T47D (cell line): ENCODE measurements around the gene IMP4.
"Not testable (repeated sequence)": the region's sequence is repeated elsewhere in the genome, so short reads cannot be mapped to it uniquely, and the experiment has no call there.

Experiments used
- DNase-seq, 2 experiments: peaks; one replicate each; pipeline versions ENCODE4 v3.0.0 to v3.0.0-alpha.2; 2011 to 2012; ENCODE audit warnings: low read depth in 1 of 2, low spot score in 1 of 2
- JUND ChIP-seq: IDR thresholded peaks from 2 replicates; pipeline ENCODE4 v1.6.1; 2012; ENCODE audit warnings: low read depth
- in situ Hi-C: cut with HindIII; loops from 2 replicates; pipeline ENCODE4 v1.10.0; 2016; ENCODE audit warnings: low sequenced_read_pairs, low pct_unique_long_range_greater_than_20kb

The IMP4 gene

DNA sequence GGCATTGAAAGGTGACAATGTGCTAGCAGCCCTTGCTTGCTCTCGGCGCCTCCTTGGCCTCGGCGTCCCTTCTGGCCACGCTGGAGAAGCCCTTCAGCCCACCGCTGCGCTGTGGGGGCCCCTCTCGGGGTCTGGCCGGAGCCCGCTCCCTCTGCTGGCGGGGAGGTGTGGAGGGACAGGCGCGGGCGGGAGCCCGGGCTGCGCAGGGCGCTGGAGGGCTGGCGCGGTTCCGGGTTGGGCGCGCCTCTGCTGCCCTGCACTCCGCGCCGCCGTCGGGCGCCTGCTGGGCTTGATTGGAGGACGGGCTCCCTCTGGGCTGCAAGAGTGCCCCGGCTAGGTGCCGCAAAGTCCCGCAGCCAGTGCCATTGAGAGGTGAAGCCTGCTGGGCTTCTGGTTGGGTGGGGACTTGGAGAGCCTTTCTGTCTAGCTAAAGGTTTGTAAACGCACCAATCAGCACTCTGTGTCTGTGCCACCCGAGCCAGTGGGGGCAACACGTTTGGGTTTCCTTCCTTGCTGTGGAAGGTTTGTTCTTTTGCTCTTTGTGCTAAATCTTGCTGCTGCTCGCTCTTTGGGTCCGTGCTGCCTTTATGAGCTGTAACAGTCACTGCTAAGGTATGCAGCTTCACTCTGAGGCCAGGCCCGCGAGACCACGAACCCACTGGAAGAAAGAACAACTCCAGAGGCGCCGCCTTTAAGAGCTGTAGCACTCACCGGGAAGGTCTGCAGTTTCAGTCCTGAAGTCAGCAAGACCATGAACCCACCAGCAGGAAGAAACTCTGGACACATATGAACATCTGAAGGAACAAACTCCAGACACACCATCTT, 14.8 kb upstream of the IMP4 start:
- no peak for DNase-seq
- in situ Hi-C loops, result no loop called here
- no peak for TF ChIP-seq JUND

DNA sequence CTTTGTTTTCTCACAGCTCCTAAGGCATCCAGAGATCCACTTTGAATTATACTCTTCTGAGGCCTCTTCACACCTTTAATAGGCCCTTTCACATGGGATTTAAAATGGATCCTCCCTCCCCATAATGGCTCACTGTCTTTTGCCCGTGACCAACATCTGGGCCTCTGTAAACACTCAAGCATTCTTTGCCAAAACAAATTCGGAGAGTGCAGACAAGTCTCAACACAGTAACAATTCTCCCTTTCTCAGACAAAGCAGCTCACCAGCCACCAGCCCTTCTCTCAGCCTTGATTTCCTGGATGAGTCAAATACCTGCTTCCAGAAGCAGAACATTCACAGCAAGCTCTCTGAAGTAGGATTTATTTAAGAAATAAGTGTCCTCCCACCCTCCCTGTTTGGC, 14.0 kb upstream of the IMP4 start:
- TF ChIP-seq JUND, result no peak
- peak in 1 of 2 experiments; percentile 10 for DNase-seq
- in situ Hi-C loops, result no loop called here

DNA sequence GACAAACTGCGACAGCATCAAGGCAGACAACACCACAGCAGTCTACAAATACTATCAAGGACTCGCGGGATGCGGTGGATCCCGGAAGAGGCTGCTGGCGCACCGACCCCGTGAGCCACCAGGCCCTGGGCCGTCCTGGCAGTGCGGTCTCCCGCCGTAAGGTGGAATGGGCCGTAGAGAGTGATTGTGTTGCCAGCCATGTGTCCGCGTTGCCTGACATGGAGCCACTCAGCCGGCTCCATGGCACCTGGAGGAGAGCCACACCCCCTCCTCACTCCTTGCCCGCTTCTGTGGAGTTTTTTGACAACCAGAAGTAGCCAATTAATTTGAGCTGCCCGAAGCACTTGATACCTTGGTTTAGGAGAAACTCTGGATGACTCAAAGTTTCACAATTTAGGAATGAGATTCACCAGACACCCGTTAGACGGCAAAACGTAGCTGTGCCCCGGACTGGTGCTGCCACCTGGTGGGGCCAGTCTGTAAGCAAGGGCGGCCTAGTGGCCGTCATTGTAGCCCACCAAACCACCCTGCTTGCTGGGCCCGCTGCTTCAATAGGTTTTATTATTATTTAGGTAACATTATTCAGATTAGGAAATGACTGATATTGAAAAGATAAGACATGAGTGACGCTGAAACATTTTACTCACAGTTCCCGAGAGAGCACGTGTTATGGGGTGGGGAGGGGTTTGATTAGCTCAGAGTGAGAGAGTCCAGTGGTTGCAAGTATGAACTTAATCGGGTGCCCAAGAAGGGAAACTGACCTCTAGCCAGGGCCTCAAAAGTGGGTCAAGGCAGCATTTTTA, 10.2 kb upstream of the IMP4 start:
- in situ Hi-C loops, result no loop called here
- peak; percentile 66 to 71 for DNase-seq
- no peak for TF ChIP-seq JUND

DNA sequence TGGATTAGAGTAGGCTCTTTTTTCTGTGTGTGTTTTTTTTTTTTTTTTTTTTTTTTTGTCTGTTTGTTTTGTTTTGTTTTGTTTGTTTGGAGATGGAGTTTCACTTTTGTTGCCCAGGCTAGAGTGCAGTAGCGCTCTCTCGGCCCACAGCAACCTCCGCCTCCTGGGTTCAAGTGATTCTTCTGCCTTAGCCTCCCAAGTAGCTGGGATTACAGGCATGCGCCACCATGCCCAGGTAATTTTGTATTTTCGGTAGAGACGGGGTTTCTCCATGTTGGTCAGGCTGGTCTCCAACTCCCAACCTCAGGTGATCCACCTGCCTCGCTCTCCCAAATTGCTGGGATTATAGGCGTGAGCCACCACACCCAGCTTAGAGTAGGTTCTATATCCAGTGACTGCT, 9.4 kb upstream of the IMP4 start:
- DNase-seq, in situ Hi-C loops: not testable (repeated sequence)

DNA sequence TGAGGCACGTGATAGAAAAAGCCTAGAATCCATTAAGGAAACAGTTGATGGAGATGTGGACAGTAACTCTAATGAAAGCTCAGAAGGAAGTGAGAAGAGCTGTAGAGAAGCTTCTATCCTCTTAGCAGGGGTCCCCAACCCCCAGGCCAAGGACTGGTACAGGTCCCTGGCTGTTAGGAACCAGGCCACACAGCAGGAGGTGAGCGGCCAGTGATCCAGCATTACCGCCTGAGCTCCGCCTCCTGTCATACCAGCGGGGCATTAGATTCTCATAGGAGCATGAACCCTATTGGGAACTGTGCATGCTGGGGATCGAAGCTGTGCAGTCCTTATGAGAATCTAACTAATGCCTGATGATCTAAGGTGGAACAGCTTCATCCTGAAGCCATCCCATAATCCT, 8.7 kb upstream of the IMP4 start:
- in situ Hi-C loops, result no loop called here
- no peak for TF ChIP-seq JUND
- DNase-seq, result no peak

DNA sequence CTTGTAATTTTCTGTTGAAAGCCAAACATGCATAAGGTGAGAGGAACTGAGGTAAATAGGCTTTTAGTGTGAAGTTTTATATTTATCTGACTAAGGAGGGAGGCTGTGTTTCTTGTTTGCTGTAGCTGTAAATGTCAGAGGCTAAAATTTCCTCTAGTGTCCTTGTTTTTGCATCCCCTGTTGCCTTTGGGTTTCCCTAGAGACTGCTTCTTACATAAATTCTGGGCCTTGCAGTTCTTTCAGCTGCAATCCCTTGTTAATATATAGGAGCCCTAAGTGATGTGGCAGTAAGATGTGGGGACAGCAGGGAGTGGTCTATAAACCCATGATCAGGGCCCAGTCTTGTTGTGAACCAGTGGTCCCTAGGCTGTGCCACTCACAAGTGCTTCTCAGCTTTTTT, 7.5 kb upstream of the IMP4 start:
- in situ Hi-C loops, result no loop called here
- no peak for DNase-seq
- no peak for TF ChIP-seq JUND

DNA sequence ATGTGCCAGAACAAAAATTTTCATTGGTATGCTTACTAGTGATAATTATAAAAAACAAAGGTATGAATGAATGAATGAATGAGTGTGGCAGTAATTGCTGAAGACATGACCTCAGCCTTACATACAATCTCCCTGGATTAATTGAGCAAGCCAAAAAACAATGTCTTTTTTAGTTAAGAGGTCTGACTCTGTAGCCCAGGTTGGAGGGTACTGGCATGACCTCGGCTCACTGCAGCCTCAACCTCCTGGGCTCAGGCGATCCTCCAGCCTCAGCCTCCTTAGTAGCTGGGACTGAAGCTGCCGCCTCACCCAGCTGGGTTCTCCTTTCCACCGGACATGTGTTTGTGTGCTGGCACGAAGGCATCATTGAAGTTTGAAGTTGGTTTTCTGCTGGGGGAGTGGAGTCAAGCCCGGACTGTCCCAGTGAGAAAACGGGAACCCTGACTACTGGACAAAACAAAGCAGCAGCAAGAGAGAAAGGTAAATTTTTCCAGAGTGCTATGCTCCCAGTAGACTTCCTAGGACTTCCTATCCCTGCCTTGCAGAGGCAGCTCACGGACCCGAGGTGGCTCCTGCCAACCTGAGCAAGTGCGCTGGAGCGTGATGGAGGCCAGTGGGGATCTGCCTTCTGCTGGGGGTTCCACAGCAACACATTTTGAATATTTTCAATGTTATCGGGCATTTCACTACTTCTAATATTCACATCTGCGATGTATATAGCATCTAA, 6.4 kb upstream of the IMP4 start:
- in situ Hi-C loops, result no loop called here
- no peak for DNase-seq
- TF ChIP-seq JUND, result no peak

DNA sequence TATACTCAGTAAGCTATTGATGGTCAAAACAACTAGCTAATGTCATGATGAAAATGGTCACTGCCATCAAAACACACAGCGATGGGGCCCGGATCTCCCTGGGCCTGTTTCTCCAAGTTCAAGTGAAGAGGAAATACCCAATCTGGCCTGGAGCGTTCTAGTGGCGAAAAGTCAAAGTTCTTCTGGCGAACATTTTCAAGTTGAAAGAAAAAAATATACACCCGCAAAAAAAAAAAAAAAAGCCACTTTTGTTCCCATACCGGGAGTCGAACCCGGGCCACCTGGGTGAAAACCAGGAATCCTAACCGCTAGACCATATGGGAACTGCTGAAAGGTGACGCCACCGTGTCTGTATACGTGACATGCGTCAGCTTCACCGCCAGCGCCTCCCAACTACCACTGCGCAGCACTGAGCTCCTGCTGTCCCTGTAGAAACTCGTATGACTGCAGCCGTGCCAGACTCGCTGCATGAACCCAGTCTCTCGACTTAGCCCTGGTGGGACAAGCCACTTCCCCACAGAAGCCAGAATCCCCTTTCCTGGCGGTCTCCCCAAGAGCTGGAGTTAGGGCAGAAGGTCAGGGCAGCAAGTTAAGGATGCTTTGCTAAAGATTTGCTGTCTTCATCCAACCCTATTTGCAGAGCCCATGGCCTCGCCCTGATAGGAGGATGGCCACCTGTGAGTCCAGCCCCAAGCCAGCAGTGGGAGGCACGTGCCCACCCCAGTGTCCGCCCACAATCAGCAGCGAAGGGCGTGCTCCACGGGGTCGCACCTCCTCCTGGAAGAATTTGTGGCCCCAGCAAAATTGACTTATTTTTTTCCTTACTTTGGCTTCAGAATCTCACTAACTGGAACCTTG, 5.6 kb upstream of the IMP4 start:
- TF ChIP-seq JUND, result no peak
- in situ Hi-C loops, result no loop called here
- DNase-seq, result no peak

DNA sequence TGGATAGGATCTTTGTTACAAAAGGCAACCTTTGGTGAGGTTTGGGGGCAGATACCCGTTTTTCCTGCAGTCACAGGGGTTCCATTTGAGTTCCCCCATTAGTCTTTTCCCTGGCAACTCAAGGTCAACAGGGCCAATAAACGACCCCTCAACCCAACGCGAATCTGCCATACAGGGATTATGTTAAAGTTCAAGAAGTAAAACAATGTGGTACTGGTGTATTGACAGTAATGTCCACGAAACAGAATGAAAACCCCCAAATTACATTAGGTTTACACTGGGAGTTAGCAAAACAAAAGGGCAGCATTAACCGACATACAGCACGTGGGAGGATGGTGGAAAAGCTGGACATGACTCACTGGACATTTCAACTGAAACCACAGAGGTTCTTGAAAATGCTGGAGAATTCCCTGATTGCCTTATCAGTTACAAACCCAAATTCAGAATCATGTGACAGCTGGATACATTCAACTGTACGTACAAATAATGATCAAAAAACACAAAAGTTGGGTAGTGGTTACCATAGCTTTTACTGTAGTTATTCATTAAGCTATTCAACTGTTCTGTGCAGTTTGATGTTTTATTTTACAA, 4.9 kb upstream of the IMP4 start:
- no peak for DNase-seq
- no peak for TF ChIP-seq JUND
- in situ Hi-C loops, result no loop called here

DNA sequence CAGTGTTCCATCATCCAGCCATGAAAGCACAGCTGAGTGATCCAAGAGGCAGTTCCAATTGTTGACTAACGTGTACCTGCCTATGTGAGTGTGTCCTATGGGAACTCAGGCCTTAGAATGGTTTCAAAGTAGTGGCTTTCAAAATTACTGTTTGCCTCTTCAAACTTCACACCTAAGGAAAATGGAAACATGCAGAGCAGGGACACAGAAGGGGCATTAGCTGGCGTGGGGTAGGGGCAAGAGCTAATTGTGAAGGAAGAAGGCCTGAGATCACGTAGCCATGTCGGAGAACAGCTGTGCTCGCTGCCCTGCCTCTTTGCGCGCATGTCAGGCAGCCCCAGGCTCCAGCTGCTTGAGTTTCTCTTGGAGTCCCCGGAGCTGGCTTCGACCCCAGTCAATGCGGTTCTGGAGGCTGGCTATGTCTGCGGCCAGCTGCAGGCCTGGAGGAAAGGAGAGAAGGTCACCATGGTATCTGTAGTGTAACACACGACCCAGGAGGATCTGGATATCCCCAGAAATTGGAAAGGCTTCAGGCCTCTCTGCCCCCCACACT, 3.8 kb upstream of the IMP4 start:
- no peak for TF ChIP-seq JUND
- in situ Hi-C loops, result no loop called here
- DNase-seq, result no peak

DNA sequence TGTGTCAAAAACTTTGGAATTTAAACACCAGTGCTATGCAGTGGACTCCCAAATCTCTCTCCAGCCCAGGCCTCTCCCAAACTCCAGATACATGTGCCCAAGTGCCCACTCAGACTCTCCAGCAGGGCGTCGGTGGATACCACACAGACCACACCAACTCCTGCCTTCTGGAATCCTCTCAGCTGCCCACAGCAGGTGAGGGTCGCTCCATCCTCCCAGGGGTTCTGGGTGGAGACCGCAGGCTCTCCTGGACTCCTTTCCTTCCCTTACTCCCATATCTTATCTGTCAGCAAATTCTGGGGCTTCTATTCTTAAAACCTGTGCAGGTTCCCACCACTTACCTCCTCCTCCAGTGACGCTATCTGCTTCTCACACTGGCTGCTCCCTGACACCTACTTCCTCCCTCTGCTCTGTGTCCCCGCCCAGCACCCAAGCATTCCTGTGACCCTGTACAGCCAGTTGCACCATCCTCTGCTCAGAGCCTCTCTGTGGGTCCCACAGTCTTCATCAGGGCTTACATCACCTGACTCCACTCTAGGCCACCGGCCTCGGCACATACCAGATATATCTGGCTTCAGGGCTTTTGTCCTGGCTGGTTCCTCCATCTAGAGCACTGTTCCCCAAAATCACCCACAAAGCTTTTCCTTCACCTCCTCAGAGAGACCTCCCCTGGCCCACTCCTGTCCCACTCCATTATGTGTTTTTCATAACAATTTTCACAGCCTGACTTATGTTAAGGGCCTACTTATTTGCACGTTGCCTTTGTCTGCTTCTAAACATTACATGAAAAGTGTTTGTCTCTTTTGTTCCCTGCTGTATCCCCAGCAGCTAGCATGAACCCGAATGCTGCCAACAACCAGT, 2.6 kb upstream of the IMP4 start:
- in situ Hi-C loops, result no loop called here
- TF ChIP-seq JUND, result no peak
- DNase-seq, result no peak
